Measurements from ENCODE around the gene TNFAIP3.
"Not testable (repeated sequence)": the region's sequence is repeated elsewhere in the genome, so short reads cannot be mapped to it uniquely, and the experiment has no call there.

Gene TNFAIP3

DNA sequence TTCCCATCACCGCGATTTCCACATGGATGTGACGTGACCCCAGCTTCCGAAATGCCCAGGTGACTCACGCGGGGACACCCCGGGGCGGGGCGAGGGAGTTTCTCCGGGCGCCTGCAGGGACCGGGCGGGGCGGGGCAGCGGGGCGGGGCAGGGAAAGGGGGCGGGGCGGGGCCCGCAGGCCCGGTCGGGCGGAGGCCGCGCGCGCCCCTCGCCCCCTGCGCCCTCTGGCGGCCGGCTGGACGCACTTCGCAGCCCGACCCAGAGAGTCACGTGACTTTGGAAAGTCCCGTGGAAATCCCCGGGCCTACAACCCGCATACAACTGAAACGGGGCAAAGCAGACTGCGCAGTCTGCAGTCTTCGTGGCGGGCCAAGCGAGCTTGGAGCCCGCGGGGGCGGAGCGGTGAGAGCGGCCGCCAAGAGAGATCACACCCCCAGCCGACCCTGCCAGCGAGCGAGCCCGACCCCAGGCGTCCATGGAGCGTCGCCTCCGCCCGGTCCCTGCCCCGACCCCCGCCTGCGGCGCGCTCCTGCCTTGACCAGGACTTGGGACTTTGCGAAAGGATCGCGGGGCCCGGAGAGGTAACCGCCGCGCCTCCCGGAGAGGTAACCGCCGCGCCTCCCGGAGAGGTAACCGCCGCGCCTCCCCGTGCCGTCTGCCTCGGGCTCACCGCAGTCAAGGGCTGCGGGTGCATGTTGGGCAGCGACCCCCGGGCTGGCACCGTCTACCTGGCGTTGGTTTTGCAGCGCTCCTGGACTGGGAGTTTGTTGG, at the start of gene TNFAIP3:
TNFAIP3 (plus strand) TSS at position 346 of the 771 bp plus-strand sequence. CDS start 3,969 bp downstream, outside the sequence.
- peak; percentile 93 for DNase-seq

DNA sequence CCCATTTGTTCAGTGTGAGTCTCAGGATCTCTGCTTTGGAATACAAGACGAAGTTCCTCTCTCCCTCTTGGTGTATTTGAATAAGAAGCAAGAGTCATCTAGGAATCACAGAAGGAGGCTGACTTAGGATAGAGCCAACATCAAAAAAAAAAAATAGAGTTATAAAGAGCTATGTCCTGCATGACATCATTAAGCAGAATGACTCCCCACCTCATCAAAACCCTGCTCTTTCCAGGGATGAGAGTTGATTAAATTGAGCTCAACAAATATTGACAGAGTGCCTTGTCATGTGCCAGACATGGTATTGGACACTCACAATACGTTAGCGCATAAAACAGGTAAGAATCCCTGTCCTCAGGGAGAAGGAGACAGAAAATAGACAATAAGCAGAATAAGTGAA, 48.6 kb upstream of the TNFAIP3 start:
- DNase-seq: no peak

DNA sequence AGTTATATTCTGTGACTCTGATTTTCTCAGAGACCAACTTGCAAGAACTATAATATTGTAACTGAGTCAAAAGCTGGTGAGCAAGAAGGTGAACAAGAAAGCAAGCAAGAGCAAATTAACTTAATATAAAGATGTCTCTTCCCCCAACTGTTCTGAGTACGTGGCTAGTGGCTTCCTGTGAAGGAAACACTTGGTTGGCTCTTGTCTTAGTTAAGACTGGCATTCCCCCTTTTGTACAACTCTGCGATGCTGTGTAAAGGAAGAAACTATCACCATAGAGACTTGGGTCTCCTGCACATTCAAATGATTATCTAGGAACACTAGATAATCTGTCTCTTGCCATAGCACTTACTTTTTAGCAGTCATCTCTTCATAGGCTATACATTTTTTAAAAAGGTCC, 47.3 kb upstream of the TNFAIP3 start:
- DNase-seq: no peak

DNA sequence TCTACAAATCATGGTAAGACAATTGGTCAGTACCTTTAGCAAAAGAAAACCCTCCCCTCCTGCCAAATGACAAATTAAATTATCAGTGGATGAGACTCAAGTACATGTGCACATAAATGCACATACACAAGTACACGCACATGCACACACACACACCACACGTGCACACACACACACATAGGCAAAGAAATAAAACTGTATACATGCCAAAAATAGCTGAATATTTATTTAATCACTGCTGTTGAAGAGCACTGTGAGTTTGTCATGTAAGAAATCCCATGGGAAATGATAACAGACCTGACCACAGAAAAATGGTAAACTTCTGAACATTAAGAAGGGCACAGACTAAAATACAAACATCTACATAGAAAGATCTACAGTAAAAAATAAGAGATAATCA, 46.6 kb upstream of the TNFAIP3 start:
- DNase-seq: no peak

DNA sequence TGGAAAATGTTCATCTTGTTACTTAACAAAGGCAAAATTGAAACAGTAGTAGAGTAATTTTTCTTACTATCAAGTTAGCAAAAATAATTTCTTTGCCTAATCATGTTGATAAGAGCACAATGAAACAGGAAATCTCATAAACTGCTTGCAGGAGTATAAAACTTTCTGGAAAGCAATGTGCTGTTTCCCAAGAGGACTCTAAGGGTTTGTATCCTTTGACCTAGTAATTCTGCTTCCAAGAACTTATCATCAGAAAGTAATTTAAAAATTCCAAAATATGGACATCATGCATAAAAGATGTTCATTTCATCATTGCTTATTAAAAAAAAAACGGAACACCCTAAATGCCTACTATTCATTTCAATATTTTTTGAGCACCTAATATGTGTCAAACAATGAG, 46.1 kb upstream of the TNFAIP3 start:
- DNase-seq: no peak

DNA sequence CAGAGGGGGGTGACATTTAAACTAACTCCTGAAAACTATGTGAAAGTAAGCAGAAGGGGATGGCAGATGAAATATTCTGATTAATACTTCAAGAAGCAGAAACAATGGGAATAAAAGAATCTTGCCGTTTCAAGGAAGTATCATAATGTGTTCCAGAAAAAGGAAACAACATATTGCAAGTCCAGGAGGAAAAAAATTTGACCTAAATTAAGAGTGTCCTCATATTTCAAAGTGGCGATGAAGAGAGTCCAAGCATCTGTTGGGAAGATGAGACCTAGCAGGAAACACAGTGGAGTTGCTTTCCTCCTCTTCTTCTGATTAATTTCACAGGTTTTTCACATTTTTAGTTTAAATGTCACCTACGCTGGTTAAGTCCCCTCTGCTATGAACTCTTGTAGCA, 45.6 kb upstream of the TNFAIP3 start:
- no peak for DNase-seq

DNA sequence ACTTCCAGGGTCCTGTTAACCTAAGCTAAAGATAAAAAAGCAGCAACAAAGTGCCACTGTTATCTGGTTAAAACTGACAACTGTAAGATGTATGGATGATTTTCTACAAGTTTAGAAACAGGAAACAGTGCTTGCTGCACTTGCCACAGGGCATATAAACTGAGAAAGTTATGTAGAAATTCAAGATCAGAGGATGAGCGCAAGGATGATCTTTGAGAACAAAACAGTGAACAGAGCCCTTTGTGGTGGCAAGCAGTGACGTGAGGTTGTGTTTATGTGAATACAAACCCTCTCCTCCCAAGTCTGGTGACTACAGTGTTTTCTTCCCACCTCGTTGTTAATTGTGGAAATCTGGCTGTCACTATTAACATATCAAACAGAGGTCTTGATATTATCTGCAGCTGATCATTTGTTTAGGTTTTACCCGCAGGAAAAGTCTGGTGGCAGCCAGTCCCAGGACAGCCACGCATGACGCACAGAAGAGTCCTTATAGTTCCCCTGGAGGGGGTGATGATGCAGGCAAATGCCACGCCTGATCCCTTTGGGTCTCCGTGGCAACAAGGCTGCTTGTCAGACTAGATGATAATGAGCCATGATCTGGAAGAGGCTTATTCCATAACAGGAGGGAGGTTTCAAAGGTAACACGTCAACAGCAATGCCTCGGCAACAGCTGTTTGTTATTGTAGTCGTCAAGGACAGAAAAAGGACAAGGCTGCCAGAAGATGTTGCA, 43.1 kb upstream of the TNFAIP3 start:
- DNase-seq: peak; percentile 63

DNA sequence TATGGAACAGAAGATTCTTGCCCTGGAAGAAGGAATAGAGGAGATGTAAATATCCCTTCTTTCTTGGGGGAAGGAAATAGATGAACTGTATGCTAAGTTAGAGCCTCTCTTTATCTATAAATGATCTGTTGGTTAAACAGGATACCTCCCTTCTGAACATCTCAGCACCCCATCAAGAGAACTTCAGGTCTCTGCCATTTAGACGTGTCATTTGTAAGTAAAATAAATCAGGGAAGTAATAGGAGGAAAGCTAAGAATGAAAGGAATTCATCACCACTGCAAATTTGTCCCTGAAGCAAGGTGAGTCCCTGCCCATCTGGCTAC, 42.5 kb upstream of the TNFAIP3 start:
- DNase-seq: no peak

DNA sequence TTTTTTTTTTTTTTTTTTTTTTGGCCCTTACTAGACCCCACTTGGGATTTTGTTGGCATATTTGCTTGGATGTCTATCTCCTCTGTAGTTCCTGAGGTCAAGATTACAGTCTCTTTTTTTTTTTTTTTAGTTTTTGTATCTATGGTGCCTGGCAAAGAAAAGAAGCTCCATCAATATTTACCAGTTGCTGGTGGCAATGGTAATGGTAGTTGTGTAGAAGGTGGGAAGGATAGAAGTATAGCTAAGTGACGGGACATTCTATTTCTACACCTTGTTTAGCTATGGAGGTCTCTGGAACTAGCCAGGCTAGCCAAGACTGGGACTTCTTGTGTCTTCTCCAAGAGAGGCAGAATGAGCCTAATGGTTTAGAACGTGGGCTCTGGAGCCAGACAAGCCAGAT, 42.2 kb upstream of the TNFAIP3 start:
- no peak for DNase-seq

DNA sequence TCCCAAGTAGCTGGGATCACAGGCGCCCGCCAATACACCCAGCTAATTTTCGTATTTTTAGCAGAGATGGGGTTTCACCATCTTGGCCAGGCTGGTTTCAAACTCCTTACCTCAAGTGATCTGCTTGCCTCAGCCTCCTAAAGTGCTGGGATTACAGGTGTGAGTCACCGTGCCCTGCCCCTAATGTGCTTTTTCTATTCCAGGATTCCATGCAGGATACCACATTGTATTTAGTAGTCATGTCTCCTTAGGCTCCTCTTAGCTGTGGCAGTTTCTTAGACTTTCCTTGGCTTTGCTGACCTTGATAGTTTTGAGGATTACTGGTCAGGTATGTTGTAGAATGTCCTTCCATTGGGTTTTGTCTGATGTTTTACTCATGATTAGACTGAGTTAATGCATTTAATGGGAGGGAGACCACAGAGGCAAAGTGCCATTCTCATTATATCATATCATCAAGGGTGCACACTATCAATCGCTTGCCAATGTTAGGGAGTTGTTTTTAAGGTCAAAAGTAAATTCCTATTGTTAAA, 39.6 kb upstream of the TNFAIP3 start:
- no peak for DNase-seq

DNA sequence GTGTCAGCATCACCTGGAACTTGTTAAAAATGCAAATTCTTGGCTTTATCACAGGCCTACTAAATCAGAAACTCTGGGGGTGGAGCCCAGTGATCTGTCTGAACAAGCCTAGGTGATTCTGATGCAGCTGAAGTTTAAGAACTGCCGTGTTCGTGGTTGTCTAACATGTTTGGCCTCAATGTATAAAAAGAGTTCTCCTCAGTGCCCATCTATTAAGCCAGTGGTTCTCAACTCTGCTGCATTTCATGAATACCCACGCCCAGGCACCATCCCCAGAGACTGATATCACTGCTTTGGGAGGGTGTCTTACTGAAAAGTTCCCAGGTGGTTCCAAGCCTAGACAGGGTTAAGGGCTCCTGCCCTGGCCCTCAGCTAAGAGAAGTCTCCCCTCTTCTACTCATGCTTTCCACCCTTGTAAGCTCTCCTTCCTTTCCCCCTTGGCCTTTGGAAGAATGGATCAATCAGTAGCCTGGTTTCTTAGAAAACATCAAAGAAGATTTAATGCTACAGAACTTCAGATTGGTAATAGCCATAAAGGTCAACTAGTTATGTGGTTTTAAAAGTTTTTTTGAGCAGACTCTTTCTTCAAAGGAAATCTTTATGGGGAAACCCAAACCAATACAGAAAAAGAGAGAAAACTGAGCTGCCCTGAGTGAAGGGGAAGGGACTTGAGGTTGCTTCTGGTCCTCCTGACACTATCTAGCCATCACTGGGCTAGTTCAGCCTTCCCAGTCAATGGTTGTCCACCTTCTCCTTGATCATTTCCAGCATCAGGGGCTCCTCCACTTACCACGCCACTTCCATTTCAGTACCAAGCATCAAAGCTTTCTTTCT, 38.9 kb upstream of the TNFAIP3 start:
- DNase-seq: no peak

DNA sequence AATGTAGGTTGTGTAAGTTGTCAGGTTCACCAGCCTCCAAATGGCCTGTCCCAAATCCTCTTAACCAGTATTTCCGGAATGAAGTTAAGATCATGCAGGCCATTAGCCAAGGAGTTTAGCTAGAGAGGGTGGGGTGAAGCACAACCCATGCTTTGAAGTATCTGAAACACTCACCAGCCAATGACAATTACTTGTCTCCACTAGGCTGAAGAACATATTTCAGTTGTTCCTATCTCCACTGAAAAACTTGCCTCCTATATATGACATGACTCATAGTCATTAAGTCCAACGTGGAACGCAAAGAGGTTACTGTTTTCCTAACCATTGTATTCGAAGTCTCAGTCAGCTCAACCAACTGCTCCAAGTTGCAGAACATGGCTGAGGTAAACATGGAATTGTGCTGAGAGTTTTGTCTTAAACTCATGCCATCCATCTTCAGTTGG, 37.4 kb upstream of the TNFAIP3 start:
- no peak for DNase-seq

DNA sequence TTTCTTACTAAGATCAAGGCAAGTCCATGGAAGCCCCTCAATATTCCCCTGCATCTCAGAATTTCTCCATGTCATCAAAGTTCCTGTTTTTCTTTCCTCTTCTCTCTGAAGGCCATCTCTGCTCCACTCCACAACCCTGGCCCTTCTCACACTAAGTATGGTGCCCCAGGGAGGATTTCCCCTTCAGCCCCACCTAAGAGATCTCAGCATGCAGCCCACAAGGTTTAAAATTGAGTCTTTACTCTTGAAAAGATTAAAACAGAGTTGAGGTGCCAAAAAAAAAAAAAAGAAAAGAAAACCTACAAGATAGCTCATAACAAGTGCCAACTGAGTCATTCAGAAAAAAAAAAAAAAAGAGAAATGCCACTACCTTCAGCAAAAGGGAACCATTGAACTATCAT, 36.5 kb upstream of the TNFAIP3 start:
- DNase-seq: no peak

DNA sequence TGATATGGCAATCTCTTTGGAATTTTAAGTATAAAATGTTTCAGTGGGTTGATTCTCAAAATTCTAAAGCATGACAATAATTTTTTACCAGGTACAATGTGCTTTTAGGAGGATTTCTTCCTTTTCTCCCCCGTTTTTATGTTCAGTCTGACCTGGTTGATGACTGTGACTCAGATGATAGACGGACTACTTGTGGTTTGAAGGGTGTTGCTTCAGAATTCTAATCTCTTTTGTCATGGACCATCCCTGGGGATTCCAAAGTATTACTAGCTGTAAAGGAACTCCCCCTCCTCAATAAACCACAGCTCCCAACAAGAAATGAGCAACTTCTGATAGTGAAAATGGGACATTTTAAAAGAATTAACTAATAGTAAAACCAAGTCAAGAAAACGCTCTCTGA, 34.9 kb upstream of the TNFAIP3 start:
- no peak for DNase-seq

DNA sequence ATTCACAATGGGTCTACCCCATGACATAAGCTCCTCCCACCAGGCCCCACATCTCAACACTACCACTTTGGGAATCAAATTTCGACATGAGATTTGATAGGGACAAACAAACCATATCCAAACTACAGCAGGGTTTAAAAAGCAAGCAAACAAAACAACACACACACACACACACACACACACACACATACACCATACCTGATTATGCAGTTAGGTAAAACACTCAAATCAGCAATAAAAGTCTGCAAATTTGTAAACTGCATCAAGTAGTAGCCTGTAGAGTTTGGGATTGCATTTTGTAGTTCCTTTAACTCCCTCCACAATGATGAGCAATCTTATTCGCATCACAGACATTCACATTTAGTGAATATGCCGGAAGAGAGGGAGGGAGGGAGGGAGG, 32.6 kb upstream of the TNFAIP3 start:
- no peak for DNase-seq

DNA sequence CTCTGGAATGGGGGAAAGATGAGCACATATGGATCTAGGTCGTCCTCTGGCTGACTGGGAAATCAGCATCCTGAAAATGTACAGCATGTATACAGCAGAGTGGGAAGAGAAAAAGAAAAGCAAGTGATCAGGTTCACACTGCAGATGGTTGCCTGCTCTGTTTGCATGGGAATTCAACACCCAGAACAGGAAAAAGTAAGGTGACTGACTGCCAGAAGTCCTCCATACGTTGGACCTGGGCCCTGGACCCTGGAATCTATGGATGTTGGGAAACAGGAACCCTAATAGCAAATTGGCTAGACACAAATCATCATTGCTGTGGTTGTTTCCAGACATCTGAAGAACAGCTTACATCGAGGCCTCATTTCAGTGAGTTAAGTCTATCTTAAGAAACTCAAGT, 30.3 kb upstream of the TNFAIP3 start:
- no peak for DNase-seq

DNA sequence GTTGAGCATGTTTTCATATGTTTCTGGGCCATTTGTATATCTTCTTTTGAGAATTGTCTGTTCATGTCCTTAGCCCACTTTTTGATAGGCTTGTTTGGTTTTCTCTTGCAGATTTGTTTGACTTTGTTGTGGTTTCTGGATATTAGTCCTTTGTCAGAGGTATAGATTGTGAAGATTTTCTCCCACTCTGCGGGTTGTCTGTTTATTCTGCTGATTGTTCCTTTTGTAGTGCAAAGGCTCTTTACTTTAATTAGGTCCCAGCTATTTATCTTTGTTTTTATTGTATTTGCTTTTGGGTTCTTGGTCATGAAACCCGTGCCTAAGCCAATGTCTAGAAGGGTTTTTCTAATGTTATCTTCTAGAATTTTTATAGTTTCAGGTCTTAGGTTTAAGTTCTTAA, 29.0 kb upstream of the TNFAIP3 start:
- not testable (repeated sequence) for DNase-seq

DNA sequence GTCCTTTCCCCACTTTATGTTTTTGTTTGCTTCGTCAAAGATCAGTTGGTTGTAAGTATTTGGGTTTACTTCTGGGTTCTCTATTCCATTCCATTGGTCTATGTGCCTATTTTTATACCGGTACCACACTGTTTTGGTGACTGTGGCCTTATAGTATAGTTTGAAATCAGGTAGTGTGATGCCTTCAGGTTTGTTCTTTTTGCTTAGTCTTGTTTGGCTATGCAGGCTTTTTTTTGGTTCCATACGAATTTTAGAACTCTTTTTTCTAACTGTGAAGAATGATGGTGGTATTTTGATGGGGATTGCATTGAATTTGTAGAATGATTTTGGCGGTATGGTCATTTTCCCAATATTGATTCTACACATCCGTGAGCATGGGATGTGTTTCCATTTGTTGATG, 28.5 kb upstream of the TNFAIP3 start:
- not testable (repeated sequence) for DNase-seq

DNA sequence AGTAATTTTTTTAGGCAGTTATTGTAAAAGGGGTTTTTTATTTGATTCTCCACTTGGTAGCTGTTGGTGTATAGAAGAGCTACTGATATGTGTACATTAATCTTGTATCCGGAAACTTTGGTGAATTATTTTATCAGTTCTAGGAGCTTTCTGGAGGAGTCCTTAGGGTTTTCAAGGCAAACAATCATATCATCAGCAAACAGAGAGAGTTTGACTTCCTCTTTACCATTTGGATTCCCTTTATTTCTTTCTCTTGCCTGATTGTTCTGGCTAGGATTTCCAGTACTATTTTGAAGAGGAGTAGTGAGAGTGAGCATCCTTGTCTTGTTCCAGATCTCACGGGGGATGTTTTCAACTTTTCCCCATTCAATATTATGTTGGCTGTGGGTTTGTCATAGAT, 28.0 kb upstream of the TNFAIP3 start:
- no peak for DNase-seq

DNA sequence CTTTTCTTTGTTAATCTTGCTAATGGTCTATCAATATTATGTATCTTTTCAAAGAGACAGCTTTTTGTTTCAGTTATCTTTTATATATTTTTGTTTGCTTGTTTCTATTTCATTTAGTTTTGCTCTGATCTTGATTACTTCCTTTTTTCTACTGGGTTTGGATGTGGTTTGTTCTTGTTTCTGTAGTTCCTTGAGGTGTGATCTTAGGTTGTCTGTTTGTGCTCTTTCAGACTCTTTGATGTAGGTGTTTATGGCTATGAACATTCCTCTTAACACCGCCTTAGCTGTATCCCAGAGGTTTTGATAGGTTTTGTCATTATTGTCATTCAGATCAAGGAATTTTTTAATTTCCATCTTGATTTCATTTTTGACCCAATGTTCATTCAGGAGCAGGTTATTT, 26.8 kb upstream of the TNFAIP3 start:
- no peak for DNase-seq

DNA sequence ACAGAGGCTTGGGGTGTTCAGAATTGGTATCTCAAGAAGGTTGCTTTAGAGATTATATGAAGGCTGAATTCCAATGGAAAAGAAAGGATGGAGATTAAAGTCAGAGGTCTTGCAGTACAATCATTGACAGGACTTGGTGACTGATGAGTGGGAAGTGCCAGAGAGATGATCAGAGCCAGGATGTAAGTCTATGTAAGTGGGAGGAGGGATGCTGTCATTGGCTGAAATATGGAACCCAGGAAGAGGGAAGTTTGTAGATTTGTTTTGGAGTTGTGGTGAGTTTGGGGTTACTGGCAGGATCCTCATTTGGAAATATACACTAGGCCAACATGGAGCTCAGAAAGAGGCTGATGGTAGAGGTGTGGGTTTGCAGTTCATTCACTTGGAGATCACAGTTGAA, 23.8 kb upstream of the TNFAIP3 start:
- no peak for DNase-seq

DNA sequence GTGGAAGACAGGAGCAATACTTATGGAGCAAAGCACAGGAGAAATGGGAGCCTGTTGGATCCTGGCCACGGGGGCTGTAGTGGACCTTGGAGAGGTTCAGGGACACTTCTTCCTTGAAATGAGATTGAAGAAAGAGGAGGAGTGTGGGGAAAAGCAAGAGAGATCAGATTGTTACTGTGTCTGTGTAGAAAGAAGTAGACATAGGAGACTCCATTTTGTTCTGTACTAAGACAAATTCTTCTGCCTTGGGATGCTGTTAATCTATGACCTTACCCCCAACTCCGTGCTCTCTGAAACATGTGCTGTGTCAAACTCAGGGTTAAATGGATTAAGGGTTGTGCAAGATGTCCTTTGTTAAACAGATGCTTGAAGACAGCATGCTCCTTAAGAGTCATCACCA, 22.7 kb upstream of the TNFAIP3 start:
- not testable (repeated sequence) for DNase-seq

DNA sequence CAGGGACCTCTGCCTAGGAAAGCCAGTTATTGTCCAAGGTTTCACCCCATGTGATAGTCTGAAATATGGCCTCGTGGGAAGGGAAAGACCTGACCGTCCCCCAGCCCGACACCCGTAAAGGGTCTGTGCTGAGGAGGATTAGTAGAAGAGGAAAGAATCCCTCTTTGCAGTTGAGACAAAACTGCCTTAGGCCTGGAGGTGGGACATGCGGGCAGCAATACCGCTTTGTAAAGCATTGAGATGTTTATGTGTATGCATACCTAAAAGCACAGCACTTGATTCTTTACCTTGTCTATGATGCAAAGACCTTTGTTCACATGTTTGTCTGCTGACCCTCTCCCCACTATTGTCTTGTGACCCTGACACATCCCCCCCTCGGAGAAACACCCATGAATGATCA, 22.3 kb upstream of the TNFAIP3 start:
- DNase-seq: not testable (repeated sequence)

DNA sequence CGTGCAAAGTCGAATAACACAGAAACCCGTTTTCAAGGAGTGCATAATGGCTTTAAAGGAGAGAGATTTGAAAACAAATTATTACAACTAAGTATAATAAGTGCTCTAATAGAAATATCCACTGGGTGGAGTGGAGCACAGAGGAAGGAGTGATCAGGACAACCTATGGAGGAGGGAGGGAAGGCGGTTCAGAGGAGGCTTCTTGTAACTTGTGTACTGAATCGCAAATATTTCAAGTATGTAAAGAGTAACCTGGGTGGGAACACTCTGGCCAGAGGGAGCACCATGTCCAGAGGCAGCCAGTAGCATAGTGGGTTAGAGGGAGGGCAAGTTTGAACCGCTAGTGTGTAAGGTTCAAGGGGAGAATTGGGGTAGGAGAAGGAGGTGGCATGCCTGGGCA, 21.6 kb upstream of the TNFAIP3 start:
- DNase-seq: no peak
